OCI-LY1 (cell line): ENCODE measurements around the gene AKR1C8.
"Not testable (repeated sequence)": the region's sequence is repeated elsewhere in the genome, so short reads cannot be mapped to it uniquely, and the experiment has no call there.

Experiments
- H2AFZ ChIP-seq: fragments of 200-600 bp; sonication (generic), shearing (Covaris generic); 2 replicates; pipeline ENCODE4 v1.6.0; 2014; ENCODE audit warnings: antibody characterized with exemption, mild to moderate bottlenecking, low read length
- H3F3A ChIP-seq: fragments of 200-600 bp; sonication (generic), shearing (Covaris generic); 2 replicates; pipeline ENCODE4 v1.6.0; 2014; ENCODE audit warnings: mild to moderate bottlenecking, antibody characterized with exemption, low read length, moderate library complexity; ENCODE audit not compliant: insufficient read depth
- H3K27ac ChIP-seq: fragments of 200-600 bp; sonication (generic); 2 replicates; pipeline ENCODE4 v1.5.1; 2014; ENCODE audit warnings: low read length, mixed run types, mild to moderate bottlenecking, low read depth; ENCODE audit not compliant: poor library complexity, severe bottlenecking
- H3K27me3 ChIP-seq: fragments of 200-600 bp; sonication (generic); 2 replicates; pipeline ENCODE4 v1.6.0; 2014; ENCODE audit warnings: antibody characterized with exemption, mild to moderate bottlenecking, low read length, moderate library complexity; ENCODE audit not compliant: insufficient read depth
- H3K36me3 ChIP-seq: fragments of 200-600 bp; sonication (generic); 2 replicates; pipeline ENCODE4 v1.6.1; 2014; ENCODE audit warnings: mild to moderate bottlenecking, antibody characterized with exemption, low read length, moderate library complexity, mixed read lengths; ENCODE audit not compliant: insufficient read depth
- H3K4me1 ChIP-seq: fragments of 200-600 bp; sonication (generic); 2 replicates; pipeline ENCODE4 v1.5.1; 2014; ENCODE audit warnings: mild to moderate bottlenecking, low read length, moderate library complexity; ENCODE audit not compliant: insufficient read depth, severe bottlenecking
- H3K4me2 ChIP-seq: fragments of 200-600 bp; sonication (generic), shearing (Covaris generic); 2 replicates; pipeline ENCODE4 v1.6.1; 2014; ENCODE audit warnings: low read length
- H3K4me3 ChIP-seq: fragments of 200-600 bp; sonication (generic); 2 replicates; pipeline ENCODE4 v1.5.1; 2014; ENCODE audit warnings: low read length, low read depth, mild to moderate bottlenecking, mixed read lengths; ENCODE audit not compliant: poor library complexity, severe bottlenecking
- H3K79me2 ChIP-seq: fragments of 200-600 bp; shearing (Covaris generic); 2 replicates; pipeline ENCODE4 v1.6.1; 2016; ENCODE audit warnings: mixed run types, low read length, mixed read lengths; ENCODE audit not compliant: insufficient read depth
- H3K9ac ChIP-seq: fragments of 200-600 bp; sonication (generic), shearing (Covaris generic); 2 replicates; pipeline ENCODE4 v1.6.1; 2014; ENCODE audit warnings: mild to moderate bottlenecking, low read length, mixed read lengths
- H3K9me2 ChIP-seq: fragments of 200-600 bp; sonication (generic), shearing (Covaris generic); 2 replicates; pipeline ENCODE4 v1.6.1; 2014; ENCODE audit warnings: low read depth, mild to moderate bottlenecking, low read length, mixed read lengths
- H3K9me3 ChIP-seq: fragments of 200-600 bp; shearing (Covaris generic); 2 replicates; pipeline ENCODE4 v1.6.1; 2014; ENCODE audit warnings: low read length, mixed read lengths
- H4K20me1 ChIP-seq: fragments of 200-600 bp; sonication (generic), shearing (Covaris generic); 2 replicates; pipeline ENCODE4 v1.6.0; 2016; ENCODE audit warnings: mild to moderate bottlenecking, low read length; ENCODE audit not compliant: insufficient read depth
- CTCF ChIP-seq: fragments of 200-600 bp; sonication (generic), shearing (Covaris generic); IDR thresholded peaks from 2 replicates; pipeline ENCODE4 v1.5.1; 2017; ENCODE audit warnings: mild to moderate bottlenecking, antibody characterized with exemption, low read length, moderate library complexity, mixed read lengths
- EZH2 ChIP-seq: fragments of 200-600 bp; sonication (generic), shearing (Covaris generic); IDR thresholded peaks from 2 replicates; pipeline ENCODE4 v1.8.0; 2017; ENCODE audit warnings: borderline replicate concordance, mixed run types, mild to moderate bottlenecking, antibody characterized with exemption, low read length, moderate library complexity, mixed read lengths

The AKR1C8 gene

DNA sequence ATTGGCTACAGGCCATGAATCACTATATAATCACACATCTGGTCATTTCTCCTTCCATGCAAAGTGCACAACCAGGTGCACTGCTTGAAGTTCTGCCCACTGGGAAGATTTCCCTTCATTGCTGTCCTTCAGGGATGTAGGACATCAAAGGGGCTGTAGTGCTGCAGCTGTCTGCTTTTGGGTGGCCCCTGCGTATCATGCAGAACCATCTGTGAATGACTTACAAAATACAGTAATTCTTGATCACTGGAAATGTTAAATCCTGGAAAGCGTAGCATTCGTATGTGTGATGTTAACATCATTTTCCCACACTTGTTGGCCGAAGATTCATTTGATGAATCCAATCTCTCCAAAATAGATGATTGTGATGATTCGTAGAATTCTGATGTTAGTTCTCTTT lies 68.3 kb downstream of the AKR1C8 start:
- Histone ChIP-seq H3K4me2 (no peak overlapping the region), H3F3A (no peaks in the 10 kb centered on the region), H3K79me2 (no peaks in the 10 kb centered on the region), H4K20me1 (no peaks in the 10 kb centered on the region), H3K4me3 (no peak overlapping the region), H3K36me3 (no peaks in the 10 kb centered on the region), H2AFZ (no peak overlapping the region), H3K27ac (no peak overlapping the region), H3K27me3 (no peaks in the 10 kb centered on the region), H3K9me3 (no peaks in the 10 kb centered on the region), H3K4me1 (no peaks in the 10 kb centered on the region), H3K9ac (no peak overlapping the region), H3K9me2 (no peaks in the 10 kb centered on the region)
- TF ChIP-seq EZH2 (no peak), CTCF (no peak)

GRCh38 chr10:5109861-5110260 lies 75.1 kb downstream of the AKR1C8 start:
- not testable (repeated sequence) for H3K27ac ChIP-seq, H3K36me3 ChIP-seq, H4K20me1 ChIP-seq, H3K4me1 ChIP-seq, H3K4me3 ChIP-seq, H2AFZ ChIP-seq, H3K4me2 ChIP-seq, H3K9ac ChIP-seq, H3K27me3 ChIP-seq, H3F3A ChIP-seq, H3K79me2 ChIP-seq, H3K9me2 ChIP-seq, H3K9me3 ChIP-seq

DNA sequence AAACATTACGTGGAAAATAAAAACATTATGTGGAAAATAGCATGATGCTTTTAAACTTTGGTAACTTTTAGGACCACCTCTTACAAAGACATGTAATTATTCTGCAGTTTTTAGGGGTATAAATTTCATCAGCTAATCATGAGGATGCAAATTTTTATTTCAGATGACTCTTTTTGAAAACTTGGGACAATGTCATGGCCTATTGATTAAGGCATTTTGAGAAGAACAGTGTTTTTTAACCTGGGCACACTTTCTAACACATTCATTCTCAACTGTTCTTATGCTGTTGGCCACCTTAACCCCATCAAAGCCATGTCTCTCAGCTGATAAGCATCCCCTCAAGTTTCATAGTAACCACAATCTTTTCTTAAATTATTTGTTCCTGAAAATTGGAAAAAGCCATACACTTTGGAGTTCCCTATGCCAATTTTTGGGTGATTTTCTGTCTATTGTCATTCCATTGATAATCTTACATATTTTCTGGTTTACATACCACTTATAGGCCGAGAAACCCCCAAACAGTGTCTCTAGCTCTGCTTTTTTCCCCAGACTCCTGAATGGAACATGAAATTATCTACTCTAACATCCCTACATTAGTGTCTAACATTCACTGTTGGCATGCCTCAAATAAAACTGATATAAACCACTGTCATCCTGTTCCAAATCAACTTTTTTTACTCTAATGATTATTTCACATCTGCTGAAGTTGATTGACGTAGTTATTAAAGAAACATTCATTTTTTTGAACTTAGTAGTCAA lies 76.1 kb downstream of the AKR1C8 start:
- H3K4me1 ChIP-seq = no peaks in the 10 kb centered on the region
- no peak overlapping the region for H3K4me2 ChIP-seq
- H3K27ac ChIP-seq = no peak overlapping the region
- H3K4me3 ChIP-seq = no peak overlapping the region
- H2AFZ ChIP-seq = no peak overlapping the region
- H3K36me3 ChIP-seq = no peaks in the 10 kb centered on the region
- H3K9me3 ChIP-seq = no peaks in the 10 kb centered on the region
- H3K79me2 ChIP-seq = no peaks in the 10 kb centered on the region
- H3K27me3 ChIP-seq = no peaks in the 10 kb centered on the region
- no peaks in the 10 kb centered on the region for H3K9me2 ChIP-seq
- TF ChIP-seq CTCF = no peak
- no peak for TF ChIP-seq EZH2
- no peaks in the 10 kb centered on the region for H4K20me1 ChIP-seq
- H3F3A ChIP-seq = no peaks in the 10 kb centered on the region
- H3K9ac ChIP-seq = no peak overlapping the region
